KMS-11 (cell line): ENCODE results near the gene YJEFN3.

Source experiments
- H2AFZ ChIP-seq: fragments of 200-600 bp; sonication (generic); 2 replicates; pipeline ENCODE4 v1.6.1; 2016; ENCODE audit warnings: antibody characterized with exemption, mixed run types, low read depth
- H3K27ac ChIP-seq: fragments of 200-600 bp; sonication (generic); 2 replicates; pipeline ENCODE4 v1.6.1; 2016; ENCODE audit warnings: mild to moderate bottlenecking, mixed run types
- H3K27me3 ChIP-seq: fragments of 200-600 bp; sonication (generic); 2 replicates; pipeline ENCODE4 v1.6.1; 2017; ENCODE audit warnings: mild to moderate bottlenecking, low read depth, mixed run types, moderate library complexity; ENCODE audit not compliant: insufficient read depth
- H3K36me3 ChIP-seq: fragments of 200-600 bp; sonication (generic); 2 replicates; pipeline ENCODE4 v1.6.1; 2017; ENCODE audit warnings: mild to moderate bottlenecking, mixed run types; ENCODE audit not compliant: insufficient read depth
- H3K4me1 ChIP-seq: fragments of 200-600 bp; sonication (generic); 2 replicates; pipeline ENCODE4 v1.6.1; 2016; ENCODE audit warnings: mild to moderate bottlenecking, low read depth, mixed run types; ENCODE audit not compliant: poor library complexity, severe bottlenecking
- H3K4me2 ChIP-seq: fragments of 200-600 bp; sonication (generic); 2 replicates; pipeline ENCODE4 v1.7.0; 2016; ENCODE audit warnings: mild to moderate bottlenecking, mixed run types
- H3K4me3 ChIP-seq: fragments of 200-600 bp; sonication (generic); IDR thresholded peaks from 2 replicates; pipeline ENCODE4 v1.6.1; 2017; ENCODE audit warnings: low read depth, low read length, mixed read lengths; ENCODE audit not compliant: insufficient read depth
- H3K79me2 ChIP-seq: fragments of 200-600 bp; sonication (generic); 2 replicates; pipeline ENCODE4 v1.6.1; 2016; ENCODE audit warnings: low read depth, mixed run types; ENCODE audit not compliant: insufficient read depth
- H3K9ac ChIP-seq: fragments of 200-600 bp; sonication (generic); 2 replicates; pipeline ENCODE4 v1.6.1; 2016; ENCODE audit warnings: mild to moderate bottlenecking, mixed run types
- H4K20me1 ChIP-seq: fragments of 200-600 bp; sonication (generic); 2 replicates; pipeline ENCODE4 v1.6.1; 2016; ENCODE audit warnings: mild to moderate bottlenecking, mixed run types; ENCODE audit not compliant: insufficient read depth
- CTCF ChIP-seq: fragments of 200-600 bp; sonication (generic); conservative IDR thresholded peaks from 2 replicates; pipeline ENCODE4 v1.6.1; 2017; ENCODE audit warnings: low read depth, mild to moderate bottlenecking, antibody characterized with exemption, low read length, moderate library complexity, mixed read lengths

YJEFN3 gene

GRCh38 chr19:19485998-19486290, 42.8 kb upstream of the YJEFN3 start:
- no peak overlapping the region for H3K4me2 ChIP-seq
- H3K27ac ChIP-seq, result no peak overlapping the region
- no peaks in the 10 kb centered on the region for H3K36me3 ChIP-seq
- H3K79me2 ChIP-seq, result no peaks in the 10 kb centered on the region
- H3K9ac ChIP-seq, result no peak overlapping the region
- no peak overlapping the region for H3K4me3 ChIP-seq
- peaks cover 21% of the 10 kb centered on the region for H4K20me1 ChIP-seq
- peaks cover 13% of the 10 kb centered on the region for H3K4me1 ChIP-seq
- no peak overlapping the region for H2AFZ ChIP-seq
- TF ChIP-seq CTCF, result no peak
- H3K27me3 ChIP-seq, result no peaks in the 10 kb centered on the region

DNA sequence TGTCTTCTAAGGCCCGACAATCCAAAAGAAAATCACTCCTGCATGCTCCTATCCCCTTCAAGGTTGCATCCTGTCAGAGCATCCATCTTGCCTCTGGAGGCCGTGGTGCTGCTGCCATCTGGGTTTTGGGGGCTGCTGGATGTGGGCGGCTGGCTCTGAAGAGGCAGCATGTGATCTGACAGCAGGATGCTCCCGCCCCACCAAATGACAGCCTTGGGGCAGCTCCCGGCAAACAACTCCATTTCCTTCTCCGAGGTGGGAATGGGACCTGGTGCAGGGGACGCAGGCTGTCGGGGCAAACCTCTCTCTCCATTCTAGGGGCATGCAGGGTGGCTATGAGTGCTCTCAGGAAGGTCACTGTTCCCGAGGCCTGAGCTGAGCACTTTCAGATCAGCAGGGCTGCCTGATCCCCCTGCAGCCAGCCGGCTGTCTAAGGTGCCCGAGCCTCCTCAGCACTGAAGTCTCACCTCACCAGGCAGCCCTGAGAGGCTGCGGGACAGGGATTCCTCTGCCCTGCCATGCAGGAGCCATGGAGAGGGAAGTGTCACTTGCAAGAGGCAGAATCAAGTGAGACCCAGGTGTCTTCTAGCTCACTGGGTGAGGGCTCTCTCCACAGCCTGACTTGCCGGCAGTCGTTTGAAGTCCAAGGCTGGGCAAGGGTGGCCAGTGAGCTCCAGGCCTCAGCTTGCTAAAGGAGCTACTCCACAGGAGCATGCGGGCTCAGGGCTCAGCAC, 42.2 kb upstream of the YJEFN3 start:
- H4K20me1 ChIP-seq, result peaks cover 15% of the 10 kb centered on the region; the same call in 1 of the 2 replicates
- H2AFZ ChIP-seq, result no peak overlapping the region
- no peak overlapping the region for H3K4me3 ChIP-seq
- H3K79me2 ChIP-seq, result no peaks in the 10 kb centered on the region
- no peak overlapping the region for H3K9ac ChIP-seq
- no peak for TF ChIP-seq CTCF
- H3K27ac ChIP-seq, result no peak overlapping the region
- H3K4me2 ChIP-seq, result no peak overlapping the region
- H3K36me3 ChIP-seq, result no peaks in the 10 kb centered on the region
- H3K4me1 ChIP-seq, result peaks cover 8% of the 10 kb centered on the region
- H3K27me3 ChIP-seq, result no peaks in the 10 kb centered on the region

DNA sequence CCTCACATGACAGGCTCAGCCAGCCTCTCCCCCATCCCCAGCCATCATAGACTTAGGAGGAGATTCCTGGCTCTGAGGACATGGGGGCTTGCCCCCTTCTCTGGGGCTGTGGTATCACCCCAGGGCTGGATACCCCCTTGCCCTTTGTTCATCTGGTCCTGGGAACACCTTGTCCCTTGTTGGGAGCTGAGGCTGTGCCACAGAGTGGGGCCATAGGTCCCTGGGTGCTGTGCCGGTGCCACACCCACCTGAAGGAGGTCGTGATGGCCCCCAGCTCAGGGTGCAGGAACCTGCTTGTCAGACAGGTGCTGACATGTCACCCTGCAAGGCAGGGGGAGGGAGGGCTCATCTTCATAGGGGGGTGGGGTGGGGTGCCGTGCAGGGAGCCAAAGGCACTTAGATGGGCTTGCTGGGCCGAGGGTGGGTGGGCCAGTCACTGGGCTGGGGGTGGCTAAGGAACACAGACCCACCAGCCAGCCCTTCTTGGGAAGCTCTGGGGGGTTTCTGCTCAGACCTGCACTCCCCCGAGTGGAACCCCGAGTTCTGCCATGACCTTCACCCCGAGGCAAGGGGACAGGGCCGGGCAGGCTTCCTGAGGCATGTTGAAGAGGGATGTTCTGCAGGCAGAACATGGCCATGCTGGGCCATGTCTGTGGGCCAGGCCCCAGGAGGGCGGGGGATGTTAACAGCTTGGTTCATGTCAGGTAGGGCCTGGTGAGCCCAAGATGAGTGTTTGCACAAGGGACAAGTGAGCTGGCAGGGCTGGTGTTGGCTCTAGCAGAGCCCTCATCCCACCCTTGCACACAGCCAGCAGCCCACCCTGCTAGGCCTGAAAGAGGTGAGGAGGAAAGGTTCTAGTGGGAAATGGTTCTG, 41.4 kb upstream of the YJEFN3 start:
- no peak overlapping the region for H3K4me3 ChIP-seq
- H3K27me3 ChIP-seq, result no peaks in the 10 kb centered on the region
- no peak overlapping the region for H2AFZ ChIP-seq
- H4K20me1 ChIP-seq, result 0 out of 2 replicates have a peak, but pooled peaks cover 9% of the 10 kb centered on the region
- H3K27ac ChIP-seq, result no peak overlapping the region
- no peaks in the 10 kb centered on the region for H3K79me2 ChIP-seq
- H3K4me2 ChIP-seq, result no peak overlapping the region
- no peak for TF ChIP-seq CTCF
- peaks cover 7% of the 10 kb centered on the region for H3K4me1 ChIP-seq
- no peaks in the 10 kb centered on the region for H3K36me3 ChIP-seq
- no peak overlapping the region for H3K9ac ChIP-seq

- no peaks in the 10 kb centered on the region for H3K27me3 ChIP-seq
- TF ChIP-seq CTCF, result no peak
- no peaks in the 10 kb centered on the region for H3K79me2 ChIP-seq
- no peak overlapping the region for H3K4me2 ChIP-seq
- H3K36me3 ChIP-seq, result no peaks in the 10 kb centered on the region
- no peak overlapping the region for H3K9ac ChIP-seq
- H4K20me1 ChIP-seq, result 0 out of 2 replicates have a peak, but pooled peaks cover 3% of the 10 kb centered on the region
- H3K4me1 ChIP-seq, result peaks cover 7% of the 10 kb centered on the region
- no peak overlapping the region for H3K27ac ChIP-seq
- H2AFZ ChIP-seq, result no peak overlapping the region
- H3K4me3 ChIP-seq, result no peak overlapping the region
Measured at GRCh38 chr19:19487950-19488874, 40.5 kb upstream of the YJEFN3 start.
